MM.1S (cell line): ENCODE measurements around the gene ALDH5A1.

Experiments
- DNase-seq: peaks from one replicate; pipeline ENCODE4 v3.0.0-alpha.2; 2015
- H2AFZ ChIP-seq: fragments of 300-600 bp; sonication (generic); 2 replicates; pipeline ENCODE4 v1.6.0; 2016; ENCODE audit warnings: antibody characterized with exemption, low read length
- H3F3A ChIP-seq: fragments of 300-600 bp; sonication (generic); 2 replicates; pipeline ENCODE4 v1.6.1; 2016; ENCODE audit warnings: mild to moderate bottlenecking, antibody characterized with exemption, low read length, moderate library complexity, mixed read lengths; ENCODE audit not compliant: insufficient read depth
- H3K27ac ChIP-seq: fragments of 300-600 bp; sonication (generic); 2 replicates; pipeline ENCODE4 v1.5.1; 2016; ENCODE audit warnings: mild to moderate bottlenecking, low read length
- H3K27me3 ChIP-seq: fragments of 300-600 bp; sonication (generic); replicated peaks from 2 replicates; pipeline ENCODE4 v1.6.0; 2016; ENCODE audit warnings: low read length; ENCODE audit not compliant: insufficient read depth
- H3K36me3 ChIP-seq: fragments of 300-600 bp; sonication (generic); replicated peaks from 2 replicates; pipeline ENCODE4 v1.6.1; 2016; ENCODE audit warnings: mild to moderate bottlenecking, low read length, mixed read lengths; ENCODE audit not compliant: insufficient read depth
- H3K4me1 ChIP-seq: fragments of 300-600 bp; sonication (generic); 2 replicates; pipeline ENCODE4 v1.6.1; 2016; ENCODE audit warnings: low read length, mixed read lengths
- H3K4me2 ChIP-seq: fragments of 300-600 bp; sonication (generic); 2 replicates; pipeline ENCODE4 v1.6.0; 2016; ENCODE audit warnings: low read depth, low read length
- H3K4me3 ChIP-seq: fragments of 300-600 bp; sonication (generic); 2 replicates; pipeline ENCODE4 v1.5.1; 2016; ENCODE audit warnings: low read length, mixed read lengths
- H3K79me2 ChIP-seq: fragments of 300-600 bp; sonication (generic); 2 replicates; pipeline ENCODE4 v1.6.1; 2016; ENCODE audit warnings: mixed run types, low read length, mixed read lengths
- H3K9ac ChIP-seq: fragments of 300-600 bp; sonication (generic); 2 replicates; pipeline ENCODE4 v1.6.1; 2016; ENCODE audit warnings: low read length, mixed read lengths
- H3K9me2 ChIP-seq: fragments of 300-600 bp; sonication (generic); replicated peaks from 2 replicates; pipeline ENCODE4 v1.6.1; 2016; ENCODE audit warnings: mild to moderate bottlenecking, low read length, mixed read lengths; ENCODE audit not compliant: insufficient read depth
- H3K9me3 ChIP-seq: fragments of 300-600 bp; sonication (generic); replicated peaks from 2 replicates; pipeline ENCODE4 v1.6.1; 2016; ENCODE audit warnings: mild to moderate bottlenecking, low read length, mixed read lengths; ENCODE audit not compliant: insufficient read depth
- H4K20me1 ChIP-seq: fragments of 300-600 bp; sonication (generic); 2 replicates; pipeline ENCODE4 v1.6.1; 2016; ENCODE audit warnings: mild to moderate bottlenecking, low read length, moderate library complexity, mixed read lengths; ENCODE audit not compliant: insufficient read depth
- EZH2 ChIP-seq: fragments of 300-600 bp; sonication (generic); optimal IDR thresholded peaks from 2 replicates; pipeline ENCODE3; 2017; ENCODE audit warnings: low read depth, mild to moderate bottlenecking, antibody characterized with exemption, low read length, mixed read lengths
- EZH2phosphoT487 ChIP-seq: fragments of 300-600 bp; sonication (generic); IDR thresholded peaks from 2 replicates; pipeline ENCODE4 v1.6.1; 2018; ENCODE audit warnings: antibody characterized with exemption, low read length
- TF ChIP-seq, protein P1 (sequence below): fragments of 300-600 bp; sonication (generic); IDR thresholded peaks from 2 replicates; pipeline ENCODE4 v1.5.1; 2016; ENCODE audit warnings: antibody characterized with exemption, low read length, mixed read lengths

ALDH5A1 gene

DNA sequence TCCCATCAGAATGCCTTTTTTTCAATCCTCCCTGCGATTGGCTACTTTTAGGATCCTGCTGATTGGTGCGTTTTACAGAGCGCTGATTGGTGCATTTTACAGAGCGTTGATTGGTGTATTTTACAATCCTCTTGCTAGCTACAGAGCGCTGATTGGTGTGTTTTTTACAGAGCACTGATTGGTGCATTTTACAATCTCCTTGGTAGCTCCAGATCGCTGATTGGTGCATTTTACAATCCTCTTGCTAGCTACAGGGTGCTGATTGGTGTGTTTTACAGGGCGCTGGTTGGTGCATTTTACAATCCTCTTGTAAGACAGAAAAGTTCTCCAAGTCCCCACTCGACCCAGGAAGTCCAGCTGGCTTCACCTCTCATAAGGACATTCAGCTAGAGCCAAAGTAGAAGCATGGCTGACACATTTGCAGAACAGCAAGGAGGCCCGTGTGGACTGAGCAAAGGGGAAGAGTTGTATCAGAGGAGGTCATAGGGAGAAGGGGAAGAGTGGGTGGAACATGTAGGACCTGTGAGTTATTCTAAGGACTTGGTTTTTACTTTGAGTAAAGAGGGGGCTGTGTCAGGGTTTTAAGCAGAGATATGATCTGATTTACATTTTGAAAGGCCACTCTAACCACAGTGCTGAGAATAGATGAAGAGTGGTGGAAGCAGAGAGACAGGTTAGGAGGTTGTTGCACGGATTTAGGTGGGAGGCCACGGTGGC lies 2.6 kb downstream of the ALDH5A1 start:
- Histone ChIP-seq H3K4me3 (no peak overlapping the region), H3K27ac (no peak overlapping the region), H2AFZ (no peak overlapping the region), H3K4me2 (no peak overlapping the region), H3K4me1 (0 out of 2 replicates have a peak, but pooled peaks cover 5% of the 10 kb centered on the region), H3F3A (peaks cover 6% of the 10 kb centered on the region; the same call in 1 of the 2 replicates), H3K9me3 (no peaks in the 10 kb centered on the region), H3K79me2 (no peaks in the 10 kb centered on the region), H3K27me3 (no peaks in the 10 kb centered on the region), H3K9ac (no peak overlapping the region), H3K36me3 (no peaks in the 10 kb centered on the region; the same call in 1 of the 2 replicates), H4K20me1 (no peaks in the 10 kb centered on the region), H3K9me2 (no peaks in the 10 kb centered on the region)
- DNase-seq: no peak
- TF ChIP-seq EZH2: no peak
- TF ChIP-seq, protein P1, sequence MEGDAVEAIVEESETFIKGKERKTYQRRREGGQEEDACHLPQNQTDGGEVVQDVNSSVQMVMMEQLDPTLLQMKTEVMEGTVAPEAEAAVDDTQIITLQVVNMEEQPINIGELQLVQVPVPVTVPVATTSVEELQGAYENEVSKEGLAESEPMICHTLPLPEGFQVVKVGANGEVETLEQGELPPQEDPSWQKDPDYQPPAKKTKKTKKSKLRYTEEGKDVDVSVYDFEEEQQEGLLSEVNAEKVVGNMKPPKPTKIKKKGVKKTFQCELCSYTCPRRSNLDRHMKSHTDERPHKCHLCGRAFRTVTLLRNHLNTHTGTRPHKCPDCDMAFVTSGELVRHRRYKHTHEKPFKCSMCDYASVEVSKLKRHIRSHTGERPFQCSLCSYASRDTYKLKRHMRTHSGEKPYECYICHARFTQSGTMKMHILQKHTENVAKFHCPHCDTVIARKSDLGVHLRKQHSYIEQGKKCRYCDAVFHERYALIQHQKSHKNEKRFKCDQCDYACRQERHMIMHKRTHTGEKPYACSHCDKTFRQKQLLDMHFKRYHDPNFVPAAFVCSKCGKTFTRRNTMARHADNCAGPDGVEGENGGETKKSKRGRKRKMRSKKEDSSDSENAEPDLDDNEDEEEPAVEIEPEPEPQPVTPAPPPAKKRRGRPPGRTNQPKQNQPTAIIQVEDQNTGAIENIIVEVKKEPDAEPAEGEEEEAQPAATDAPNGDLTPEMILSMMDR: no peak
- no peak for TF ChIP-seq EZH2phosphoT487

DNA sequence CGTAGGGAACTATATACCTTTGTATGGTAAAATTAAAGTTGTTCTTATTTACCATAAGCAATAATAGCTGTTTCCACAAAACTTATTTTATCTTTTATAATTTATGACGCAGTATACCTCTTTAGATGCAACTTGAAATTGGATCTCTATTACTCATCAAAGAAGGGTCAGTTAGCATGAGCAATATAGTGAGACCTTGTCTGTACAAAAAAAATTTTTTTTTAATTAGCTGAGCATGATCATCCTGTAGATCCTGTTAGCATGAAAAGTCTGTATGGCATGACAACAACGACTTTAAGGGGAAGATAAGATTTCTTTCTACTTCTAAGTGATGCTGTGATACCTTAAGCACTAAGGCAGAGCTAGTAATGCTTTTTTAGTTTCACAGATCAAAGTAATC lies 5.9 kb downstream of the ALDH5A1 start:
- H3K79me2 ChIP-seq: no peaks in the 10 kb centered on the region
- H3F3A ChIP-seq: no peaks in the 10 kb centered on the region
- no peak overlapping the region for H3K4me2 ChIP-seq
- H3K36me3 ChIP-seq: no peaks in the 10 kb centered on the region; the same call in 1 of the 2 replicates
- H2AFZ ChIP-seq: no peak overlapping the region
- H3K27ac ChIP-seq: no peak overlapping the region
- no peak overlapping the region for H3K4me3 ChIP-seq
- no peaks in the 10 kb centered on the region for H3K4me1 ChIP-seq
- no peaks in the 10 kb centered on the region for H3K9me2 ChIP-seq
- H3K27me3 ChIP-seq: no peaks in the 10 kb centered on the region
- H3K9me3 ChIP-seq: no peaks in the 10 kb centered on the region
- H3K9ac ChIP-seq: no peak overlapping the region
- no peak for DNase-seq
- TF ChIP-seq, protein P1: no peak
- TF ChIP-seq EZH2 (no peak), EZH2phosphoT487 (no peak)
- no peaks in the 10 kb centered on the region for H4K20me1 ChIP-seq

DNA sequence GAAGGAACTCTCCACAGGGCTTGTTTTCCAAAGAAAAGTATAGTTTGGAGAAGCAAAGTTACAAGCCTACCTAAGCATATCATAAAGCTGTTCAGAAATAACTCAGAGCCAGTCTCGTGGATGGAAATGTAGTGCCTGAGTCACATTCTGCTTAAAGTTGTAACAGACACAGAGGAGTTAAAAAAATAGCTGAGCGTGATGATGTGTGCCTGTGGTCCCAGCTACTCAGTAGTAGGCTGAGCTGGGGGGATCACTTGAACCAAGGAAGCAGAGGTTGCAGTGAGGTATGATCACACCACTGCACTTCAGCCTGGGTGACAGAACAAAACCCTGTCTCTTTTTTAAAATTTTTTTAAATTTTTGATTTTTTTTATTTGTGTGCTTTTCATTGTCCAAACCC lies 6.6 kb downstream of the ALDH5A1 start:
- Histone ChIP-seq H4K20me1 (no peaks in the 10 kb centered on the region), H3K4me1 (no peaks in the 10 kb centered on the region), H3K27me3 (no peaks in the 10 kb centered on the region), H3K79me2 (no peaks in the 10 kb centered on the region), H3K4me3 (no peak overlapping the region), H3K9me3 (no peaks in the 10 kb centered on the region), H3K36me3 (no peaks in the 10 kb centered on the region; the same call in 1 of the 2 replicates), H3F3A (no peaks in the 10 kb centered on the region), H3K9ac (no peak overlapping the region), H3K9me2 (no peaks in the 10 kb centered on the region), H3K27ac (no peak overlapping the region), H3K4me2 (no peak overlapping the region), H2AFZ (no peak overlapping the region)
- no peak for TF ChIP-seq EZH2phosphoT487
- TF ChIP-seq, protein P1: no peak
- no peak for TF ChIP-seq EZH2
- DNase-seq: no peak
